Keratinocyte (primary cell): ENCODE data around the gene ATMIN. TPM values are rescaled to one million over a fixed set of nuclear protein-coding genes. Genes with fewer than 3 reads are reported as not detected.

Experiments
- DNase-seq: peaks from one replicate; pipeline ENCODE4 v3.0.0-alpha.2; 2011; ENCODE audit warnings: low read depth, missing footprints, low spot score
- FAIRE-seq: peaks from 2 replicates; lab custom pipeline; 2011; peaks lifted over from hg19 to GRCh38; lab: Jason Lieb, UNC
- H2AFZ ChIP-seq: 2 replicates; pipeline ENCODE4 v1.6.0; 2012; ENCODE audit warnings: low read length, control low read depth, inconsistent platforms; ENCODE audit not compliant: control insufficient read depth
- H3K27ac ChIP-seq: 2 replicates; pipeline ENCODE4 v1.5.1; 2011; ENCODE audit warnings: low read length; ENCODE audit not compliant: control insufficient read depth, insufficient read depth
- H3K27me3 ChIP-seq: 3 replicates; pipeline ENCODE4 v1.6.0; 2011; ENCODE audit warnings: low read length; ENCODE audit not compliant: control insufficient read depth, insufficient read depth; ENCODE audit errors: extremely low read depth
- H3K36me3 ChIP-seq, 2 experiments: 2 replicates in 1 of 2; 3 replicates in 1 of 2; pipeline ENCODE4 v1.5.1; 2011; ENCODE audit warnings: low read length in 2 of 2, mild to moderate bottlenecking in 1 of 2; ENCODE audit not compliant: control insufficient read depth in 2 of 2, insufficient read depth in 2 of 2; ENCODE audit errors: extremely low read depth in 1 of 2
- H3K4me1 ChIP-seq: 3 replicates; pipeline ENCODE4 v1.5.1; 2011; ENCODE audit warnings: low read length; ENCODE audit not compliant: control insufficient read depth, insufficient read depth; ENCODE audit errors: extremely low read depth
- H3K4me2 ChIP-seq: 3 replicates; pipeline ENCODE4 v1.6.0; 2011; ENCODE audit warnings: low read depth, low read length; ENCODE audit not compliant: control insufficient read depth, insufficient read depth; ENCODE audit errors: extremely low read depth
- H3K4me3 ChIP-seq, 3 experiments: fragments of 200-600 bp in 1 of 3; sonication (generic) in 1 of 3; 2 replicates in 2 of 3; 3 replicates in 1 of 3; pipeline ENCODE4 v1.5.1; 2011 to 2016; ENCODE audit warnings: low read length in 3 of 3, mild to moderate bottlenecking in 3 of 3, control low read depth in 2 of 3, inconsistent platforms in 1 of 3, low read depth in 1 of 3, mixed read lengths in 1 of 3, mixed run types in 1 of 3, moderate library complexity in 1 of 3; ENCODE audit not compliant: control insufficient read depth in 2 of 3, insufficient read depth in 2 of 3; ENCODE audit errors: extremely low read depth in 1 of 3
- H3K79me2 ChIP-seq: 2 replicates; pipeline ENCODE4 v1.6.0; 2012; ENCODE audit warnings: low read length; ENCODE audit not compliant: control insufficient read depth, insufficient read depth
- H3K9ac ChIP-seq: 3 replicates; pipeline ENCODE4 v1.6.0; 2011; ENCODE audit warnings: low read length; ENCODE audit not compliant: control insufficient read depth, insufficient read depth; ENCODE audit errors: extremely low read depth
- H3K9me1 ChIP-seq: 3 replicates; pipeline ENCODE4 v1.6.0; 2011; ENCODE audit warnings: low read length; ENCODE audit not compliant: control insufficient read depth, insufficient read depth; ENCODE audit errors: extremely low read depth
- H3K9me3 ChIP-seq: 2 replicates; pipeline ENCODE4 v1.5.1; 2012; ENCODE audit warnings: low read depth, low read length; ENCODE audit not compliant: control insufficient read depth
- H4K20me1 ChIP-seq: 3 replicates; pipeline ENCODE4 v1.6.0; 2011; ENCODE audit warnings: low read length; ENCODE audit not compliant: control insufficient read depth, insufficient read depth; ENCODE audit errors: extremely low read depth
- EZH2 ChIP-seq: IDR thresholded peaks from one replicate; pipeline ENCODE4 v1.6.1; 2012; ENCODE audit warnings: inconsistent platforms, mild to moderate bottlenecking, low read length, moderate library complexity
- dilution Hi-C: fragments of 300-500 bp; cut with MboI; formaldehyde crosslinking; loops from one replicate; pipeline ENCODE4 v1.7.0; 2020; ENCODE audit warnings: low sequenced_read_pairs; ENCODE audit not compliant: extremely low pct_ligation_motif_present
- polyA plus RNA-seq, 5 experiments: library from polyadenylated mRNA; depleted of rRNA in 3 of 5; stranded (reverse) in 3 of 5; stranded (forward) in 1 of 5; unstranded in 1 of 5; fragments of >200 nt; gene quantifications; 1 replicate in 1 of 5; 2 replicates in 3 of 5; 3 replicates in 1 of 5; pipeline versions ENCODE4 v1.2.1 to v1.2.3, GENCODE V29; 2011 to 2012; ENCODE audit warnings: missing spikeins in 2 of 5, low read depth in 1 of 5, low replicate concordance in 1 of 5
- TF ChIP-seq, protein P1 (sequence below), 3 experiments: IDR thresholded peaks in 1 of 3; conservative IDR thresholded peaks in 1 of 3; optimal IDR thresholded peaks in 1 of 3; 2 replicates in 2 of 3; 3 replicates in 1 of 3; pipeline versions ENCODE3 to v1.5.1; 2011; ENCODE audit warnings: low read length in 3 of 3, mild to moderate bottlenecking in 3 of 3, moderate library complexity in 2 of 3, control low read depth in 1 of 3, inconsistent platforms in 1 of 3; ENCODE audit not compliant: insufficient read depth in 2 of 3; ENCODE audit errors: extremely low read depth in 1 of 3

Gene ATMIN
- polyA plus RNA-seq, 1 donor (not counting 4 experiments of a cell fraction or from before 2014, with no cell fraction given) = 31.2 TPM

DNA sequence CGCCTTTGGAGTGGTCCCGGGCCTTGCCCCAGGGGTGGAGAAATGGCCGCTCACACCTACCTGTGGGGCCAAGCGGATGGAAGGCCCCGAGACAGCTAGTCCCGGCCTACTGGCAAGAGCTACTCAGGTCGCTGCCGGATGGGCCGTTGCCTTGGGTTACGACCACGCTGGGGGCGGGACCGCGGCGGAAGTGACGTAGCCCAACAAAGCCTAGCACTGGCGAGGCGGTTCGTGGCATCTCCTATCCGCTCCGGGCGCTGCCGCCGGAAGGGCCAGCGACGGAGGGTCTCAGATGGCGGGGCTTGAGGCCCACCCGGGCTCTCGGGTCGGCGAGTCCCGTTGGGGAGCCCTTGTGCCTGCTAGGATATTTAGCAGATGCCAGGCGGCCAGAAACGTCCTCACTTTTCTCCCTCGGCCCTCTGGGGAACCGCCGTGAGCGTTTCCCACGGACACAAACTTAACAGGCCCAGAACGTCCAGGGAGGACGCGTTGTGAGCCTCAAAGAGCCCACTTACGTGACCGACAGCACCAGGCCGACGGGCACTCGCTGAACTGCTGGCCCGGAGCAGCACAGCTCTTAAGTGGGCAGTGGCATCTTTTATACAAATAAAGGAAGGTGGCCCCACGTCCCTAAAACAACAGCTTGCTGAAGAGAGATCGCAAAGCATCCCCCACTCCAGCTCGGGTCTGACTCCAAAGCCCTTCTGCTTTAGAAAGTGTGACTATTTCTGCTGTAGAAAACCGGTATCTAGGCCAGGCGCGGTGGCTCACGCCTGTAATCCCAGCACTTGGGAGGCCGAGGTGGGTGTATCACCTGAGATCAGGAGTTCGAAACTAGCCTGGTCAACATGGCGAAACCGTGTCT lies 41.7 kb downstream of the ATMIN start, which contains the start of gene C16orf46:
TSS of gene C16orf46 (minus strand) at position 163 of the 865 bp plus-strand sequence. CDS start 13,283 bp downstream, outside the sequence.
- H3K27ac ChIP-seq = peak within 1 kb of the TSS; percentile 90
- H3K9me1 ChIP-seq = no peaks in the 10 kb centered on the region
- peak; percentile 32 for FAIRE-seq
- DNase-seq = no peak
- H3K36me3 ChIP-seq = no peaks in the 10 kb centered on the region
- H3K79me2 ChIP-seq = no peaks in the 10 kb centered on the region
- peak within 1 kb of the TSS; percentile 60 to 95 (median 85) for H3K4me3 ChIP-seq
- peak within 1 kb of the TSS; percentile 90 for H3K9ac ChIP-seq
- H3K4me1 ChIP-seq = peaks cover 9% of the 10 kb centered on the region
- H4K20me1 ChIP-seq = no peaks in the 10 kb centered on the region
- H3K9me3 ChIP-seq = no peaks in the 10 kb centered on the region
- dilution Hi-C loops = no loop called here
- TF ChIP-seq, protein P1, sequence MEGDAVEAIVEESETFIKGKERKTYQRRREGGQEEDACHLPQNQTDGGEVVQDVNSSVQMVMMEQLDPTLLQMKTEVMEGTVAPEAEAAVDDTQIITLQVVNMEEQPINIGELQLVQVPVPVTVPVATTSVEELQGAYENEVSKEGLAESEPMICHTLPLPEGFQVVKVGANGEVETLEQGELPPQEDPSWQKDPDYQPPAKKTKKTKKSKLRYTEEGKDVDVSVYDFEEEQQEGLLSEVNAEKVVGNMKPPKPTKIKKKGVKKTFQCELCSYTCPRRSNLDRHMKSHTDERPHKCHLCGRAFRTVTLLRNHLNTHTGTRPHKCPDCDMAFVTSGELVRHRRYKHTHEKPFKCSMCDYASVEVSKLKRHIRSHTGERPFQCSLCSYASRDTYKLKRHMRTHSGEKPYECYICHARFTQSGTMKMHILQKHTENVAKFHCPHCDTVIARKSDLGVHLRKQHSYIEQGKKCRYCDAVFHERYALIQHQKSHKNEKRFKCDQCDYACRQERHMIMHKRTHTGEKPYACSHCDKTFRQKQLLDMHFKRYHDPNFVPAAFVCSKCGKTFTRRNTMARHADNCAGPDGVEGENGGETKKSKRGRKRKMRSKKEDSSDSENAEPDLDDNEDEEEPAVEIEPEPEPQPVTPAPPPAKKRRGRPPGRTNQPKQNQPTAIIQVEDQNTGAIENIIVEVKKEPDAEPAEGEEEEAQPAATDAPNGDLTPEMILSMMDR (optimal IDR thresholded peaks at IDR 0.05 in 1 of 3, IDR thresholded peaks at IDR 0.05 in 1 of 3, conservative IDR thresholded peaks at IDR 0.05 in 1 of 3; ENCODE audit: extremely low read depth in 1 of 3, insufficient read depth in 2 of 3, low read length in 3 of 3) = no peak
- TF ChIP-seq EZH2 = no peak
- no peaks in the 10 kb centered on the region for H3K27me3 ChIP-seq
- peak within 1 kb of the TSS; percentile 96 for H3K4me2 ChIP-seq
- peak within 1 kb of the TSS; percentile 88 for H2AFZ ChIP-seq

DNA sequence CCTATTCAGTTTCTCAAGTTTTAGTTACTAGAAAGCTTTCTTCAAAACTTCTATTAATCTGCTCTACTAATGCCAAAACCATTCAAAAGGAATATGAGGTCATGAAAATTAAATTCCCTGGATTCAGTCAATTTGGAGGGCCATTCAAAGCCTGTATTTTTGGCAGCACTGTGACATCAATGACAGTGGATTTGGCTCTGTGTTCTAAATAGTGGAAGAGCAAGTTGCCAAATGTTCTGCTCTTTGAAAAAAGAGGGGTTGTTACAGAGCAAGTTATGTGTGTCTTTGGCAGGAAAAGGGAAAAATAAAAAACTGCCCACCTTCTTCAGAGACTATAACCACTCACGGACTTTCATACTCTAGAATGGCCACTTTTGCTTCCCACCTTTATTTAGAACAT lies 44.6 kb downstream of the ATMIN start:
- no peaks in the 10 kb centered on the region for H3K9me1 ChIP-seq
- H3K27me3 ChIP-seq = no peaks in the 10 kb centered on the region
- no peak for DNase-seq
- no peak overlapping the region for H3K4me2 ChIP-seq
- H3K36me3 ChIP-seq = peaks cover 0 to 2% of the 10 kb centered on the region in 2 experiments
- no peak for FAIRE-seq
- no peak overlapping the region for H2AFZ ChIP-seq
- no peak overlapping the region for H3K27ac ChIP-seq
- TF ChIP-seq EZH2 = no peak
- no peak overlapping the region for H3K9ac ChIP-seq
- H4K20me1 ChIP-seq = no peaks in the 10 kb centered on the region
- dilution Hi-C loops = no loop called here
- no peaks in the 10 kb centered on the region for H3K79me2 ChIP-seq
- H3K4me3 ChIP-seq = no peak overlapping the region
- peaks cover 9% of the 10 kb centered on the region for H3K4me1 ChIP-seq
- H3K9me3 ChIP-seq = no peaks in the 10 kb centered on the region
